PFSK-1 (cell line): Measurements from ENCODE around the gene ARHGEF16.

Experiments
- FOXP2 ChIP-seq: optimal IDR thresholded peaks from 2 replicates; pipeline ENCODE3; 2011; ENCODE audit warnings: borderline replicate concordance, control low read depth, inconsistent platforms; ENCODE audit not compliant: insufficient read depth; ENCODE audit errors: extremely low read length, extremely low read depth
- POLR2AphosphoS5 ChIP-seq: IDR thresholded peaks from 2 replicates; pipeline ENCODE4 v1.6.1; 2012; ENCODE audit warnings: low read depth, mild to moderate bottlenecking, control low read depth, low read length, moderate library complexity
- REST ChIP-seq, 2 experiments: IDR thresholded peaks; 2 replicates each; pipeline versions ENCODE4 v1.6.1 to v1.8.0; 2011 to 2012; ENCODE audit warnings: low read depth in 2 of 2, low read length in 2 of 2, control low read depth in 1 of 2, inconsistent platforms in 1 of 2, mild to moderate bottlenecking in 1 of 2, moderate library complexity in 1 of 2; ENCODE audit not compliant: insufficient read depth in 1 of 2
- SIN3A ChIP-seq: IDR thresholded peaks from 2 replicates; pipeline ENCODE4 v1.6.1; 2012; ENCODE audit warnings: mild to moderate bottlenecking, low read length, moderate library complexity, borderline replicate concordance; ENCODE audit not compliant: insufficient read depth
- TAF1 ChIP-seq: IDR thresholded peaks from 2 replicates; pipeline ENCODE4 v1.6.1; 2012; ENCODE audit warnings: low read length, control low read depth, borderline replicate concordance; ENCODE audit not compliant: insufficient read depth

The ARHGEF16 gene

GRCh38 chr1:3503525-3503886, 49.0 kb downstream of the ARHGEF16 start:
- TF ChIP-seq SIN3A, result no peak
- TF ChIP-seq TAF1, result no peak
- no peak for TF ChIP-seq REST (IDR thresholded peaks at IDR 0.05; ENCODE audit: insufficient read depth in 1 of 2, low read depth in 2 of 2, low read length in 2 of 2)
- TF ChIP-seq FOXP2, result no peak
- no peak for TF ChIP-seq POLR2AphosphoS5

- TF ChIP-seq SIN3A (no peak), FOXP2 (no peak), REST (IDR thresholded peaks at IDR 0.05; ENCODE audit: insufficient read depth in 1 of 2, low read depth in 2 of 2, low read length in 2 of 2) (no peak), TAF1 (no peak), POLR2AphosphoS5 (no peak)
These were observed 49.8 kb downstream of the ARHGEF16 start for GRCh38 chr1:3504151-3504821.

- TF ChIP-seq FOXP2 (no peak), POLR2AphosphoS5 (no peak), SIN3A (no peak), REST (IDR thresholded peaks at IDR 0.05; ENCODE audit: insufficient read depth in 1 of 2, low read depth in 2 of 2, low read length in 2 of 2) (no peak), TAF1 (no peak)
These were observed 50.3 kb downstream of the ARHGEF16 start for GRCh38 chr1:3504822-3505153.

GRCh38 chr1:3505161-3505560, 50.7 kb downstream of the ARHGEF16 start:
- TF ChIP-seq REST (IDR thresholded peaks at IDR 0.05; ENCODE audit: insufficient read depth in 1 of 2, low read depth in 2 of 2, low read length in 2 of 2) (no peak), FOXP2 (no peak), TAF1 (no peak), POLR2AphosphoS5 (no peak), SIN3A (no peak)
